GM12878 (cell line): ENCODE results near the gene GPR34. TPM values are rescaled to one million over a fixed set of nuclear protein-coding genes. Genes with fewer than 3 reads are reported as not detected.

Experiments
- ATAC-seq: fragments of 200-7000 bp; cut with Tn5 transposase; 3 replicates; pipeline ENCODE4 v1.9.1; 2020; ENCODE audit warnings: mild to moderate bottlenecking, moderate library complexity
- BruUV-seq: library from RNA; stranded (reverse); fragments of 400-500 nt; replicated peaks from 2 replicates; lab custom pipeline; 2021; lab: Mats Ljungman, UMichigan
- CTCF ChIA-PET: fragments of 300-600 bp; sonication (Branson Sonifier 250); formaldehyde crosslinking; extraction: SDS; loops from one replicate; lab custom pipeline; 2021; ENCODE audit warnings: inconsistent platforms; lab: Yijun Ruan, JAX
- POLR2A ChIA-PET: fragments of 350-600 bp; formaldehyde crosslinking; extraction: SDS; loops from one replicate; lab custom pipeline; 2021; ENCODE audit warnings: inconsistent platforms; lab: Charles Lee
- RAD21 ChIA-PET: fragments of 300-600 bp; sonication (Branson Sonifier 250); formaldehyde crosslinking; loops from one replicate; lab custom pipeline; 2023; ENCODE audit warnings: antibody characterized with exemption; ENCODE audit not compliant: unreplicated experiment; lab: Charles Lee
- SMC1A ChIA-PET: fragments of 300-600 bp; sonication (Branson Sonifier 250); formaldehyde crosslinking; loops from one replicate; lab custom pipeline; 2023; ENCODE audit not compliant: unreplicated experiment, uncharacterized antibody; lab: Charles Lee
- DNase-seq: peaks from one replicate; pipeline ENCODE4 v3.0.0-alpha.2; 2011; ENCODE audit warnings: low read depth, low spot score
- FAIRE-seq: peaks from 3 replicates; lab custom pipeline; 2011; peaks lifted over from hg19 to GRCh38; lab: Jason Lieb, UNC
- H2AFZ ChIP-seq: 2 replicates; pipeline ENCODE4 v1.6.0; 2011; ENCODE audit warnings: low read depth, low read length, control low read depth; ENCODE audit not compliant: control insufficient read depth
- H3K27ac ChIP-seq: 2 replicates; pipeline ENCODE4 v1.5.1; 2011; ENCODE audit warnings: control low read depth; ENCODE audit not compliant: control insufficient read depth, insufficient read depth
- H3K27me3 ChIP-seq, 2 experiments: replicated peaks in 1 of 2; 2 replicates each; pipeline versions ENCODE4 v1.6.0 to v1.6.1; 2011; ENCODE audit warnings: low read length in 1 of 2; ENCODE audit not compliant: control insufficient read depth in 2 of 2, insufficient read depth in 2 of 2
- H3K36me3 ChIP-seq, 2 experiments: 2 replicates each; pipeline ENCODE4 v1.5.1; 2011; ENCODE audit warnings: low read length in 1 of 2; ENCODE audit not compliant: control insufficient read depth in 2 of 2, insufficient read depth in 2 of 2
- H3K4me1 ChIP-seq: 2 replicates; pipeline ENCODE4 v1.6.1; 2011; ENCODE audit warnings: mild to moderate bottlenecking, low read length, moderate library complexity, mixed read lengths; ENCODE audit not compliant: control insufficient read depth, insufficient read depth
- H3K4me2 ChIP-seq: 2 replicates; pipeline ENCODE4 v1.6.0; 2011; ENCODE audit warnings: control low read depth; ENCODE audit not compliant: control insufficient read depth, insufficient read depth
- H3K4me3 ChIP-seq: fragments of 200-600 bp; sonication (generic); 2 replicates; pipeline ENCODE4 v1.5.1; 2016
- H3K79me2 ChIP-seq: 2 replicates; pipeline ENCODE4 v1.6.0; 2011; ENCODE audit warnings: low read length; ENCODE audit not compliant: control insufficient read depth, insufficient read depth
- H3K9ac ChIP-seq: 2 replicates; pipeline ENCODE4 v1.8.0; 2011; ENCODE audit warnings: low read length, control low read depth, mixed read lengths; ENCODE audit not compliant: control insufficient read depth, insufficient read depth
- H3K9me3 ChIP-seq: replicated peaks from 3 replicates; pipeline ENCODE4 v1.5.1; 2011; ENCODE audit warnings: mild to moderate bottlenecking, low read length; ENCODE audit not compliant: control insufficient read depth, insufficient read depth
- H4K20me1 ChIP-seq: 2 replicates; pipeline ENCODE4 v1.6.0; 2011; ENCODE audit not compliant: control insufficient read depth, insufficient read depth
- BACH1 ChIP-seq: fragments of 450-650 bp; IDR thresholded peaks from 2 replicates; pipeline ENCODE4 v1.6.1; 2017; ENCODE audit warnings: mild to moderate bottlenecking, borderline replicate concordance
- BMI1 ChIP-seq: fragments of 450-650 bp; IDR thresholded peaks from 2 replicates; pipeline ENCODE4 v1.6.1; 2016; ENCODE audit warnings: mild to moderate bottlenecking, moderate library complexity, borderline replicate concordance
- CHD1 ChIP-seq: IDR thresholded peaks from 2 replicates; pipeline ENCODE4 v1.6.1; 2012; ENCODE audit warnings: low read depth, low read length, improper control_type of control experiment
- EED ChIP-seq: sonication (generic); IDR thresholded peaks from 2 replicates; pipeline ENCODE4 v1.6.1; 2016; ENCODE audit warnings: antibody characterized with exemption, low read depth
- JUNB ChIP-seq: IDR thresholded peaks from 2 replicates; pipeline ENCODE4 v1.6.1; 2016; ENCODE audit warnings: antibody characterized with exemption, mild to moderate bottlenecking
- JUND ChIP-seq: IDR thresholded peaks from 2 replicates; pipeline ENCODE4 v1.6.1; 2012; ENCODE audit warnings: low read depth, mild to moderate bottlenecking, low read length, improper control_type of control experiment, moderate library complexity
- MEF2A ChIP-seq: IDR thresholded peaks from 2 replicates; pipeline ENCODE4 v1.6.1; 2011; ENCODE audit warnings: low read depth, mild to moderate bottlenecking, low read length, moderate library complexity; ENCODE audit not compliant: insufficient read depth
- NBN ChIP-seq: fragments of 450-650 bp; IDR thresholded peaks from 2 replicates; pipeline ENCODE4 v1.6.1; 2016
- PAX5 ChIP-seq: IDR thresholded peaks from 2 replicates; pipeline ENCODE4 v1.6.1; 2011; ENCODE audit warnings: low read depth, low read length, borderline replicate concordance
- RBBP5 ChIP-seq: fragments of 200-600 bp; sonication (generic); conservative IDR thresholded peaks from 2 replicates; pipeline ENCODE4 v1.6.1; 2016
- RELA ChIP-seq: fragments of 450-650 bp; IDR thresholded peaks from 2 replicates; pipeline ENCODE4 v1.8.0; 2014; ENCODE audit warnings: borderline replicate concordance; ENCODE audit not compliant: partially characterized antibody
- RELB ChIP-seq: fragments of 450-650 bp; IDR thresholded peaks from 2 replicates; pipeline ENCODE4 v1.6.1; 2017; ENCODE audit warnings: low read depth, mild to moderate bottlenecking, moderate library complexity
- SMARCA5 ChIP-seq: fragments of 450-650 bp; IDR thresholded peaks from 2 replicates; pipeline ENCODE4 v1.6.1; 2017; ENCODE audit warnings: mild to moderate bottlenecking
- SMC3 ChIP-seq: IDR thresholded peaks from 2 replicates; pipeline ENCODE4 v1.6.1; 2011; ENCODE audit warnings: low read length, improper control_type of control experiment, borderline replicate concordance
- TARDBP ChIP-seq: IDR thresholded peaks from 2 replicates; pipeline ENCODE4 v1.6.1; 2016; ENCODE audit warnings: borderline replicate concordance
- USF2 ChIP-seq: IDR thresholded peaks from 2 replicates; pipeline ENCODE4 v1.6.1; 2011; ENCODE audit warnings: low read depth, low read length, improper control_type of control experiment, borderline replicate concordance
- ZBED1 ChIP-seq: IDR thresholded peaks from 2 replicates; pipeline ENCODE4 v1.6.1; 2016; ENCODE audit warnings: borderline replicate concordance
- ZBTB33 ChIP-seq: fragments of 450-650 bp; IDR thresholded peaks from 2 replicates; pipeline ENCODE4 v1.6.1; 2017; ENCODE audit warnings: mild to moderate bottlenecking
- ZBTB4 ChIP-seq: fragments of 450-650 bp; formaldehyde crosslinking; IDR thresholded peaks from 2 replicates; pipeline ENCODE4 v1.4.0; 2022; ENCODE audit warnings: mild to moderate bottlenecking, moderate library complexity
- ZNF24 ChIP-seq: fragments of 450-650 bp; IDR thresholded peaks from 2 replicates; pipeline ENCODE4 v1.6.1; 2017; ENCODE audit warnings: antibody characterized with exemption, mild to moderate bottlenecking
- in situ Hi-C: fragments of 300-500 bp; cut with MboI; formaldehyde crosslinking; loops from 9 replicates; pipeline ENCODE4 v1.14.3; 2018; ENCODE audit warnings: mixed read lengths
- intact Hi-C: fragments of 100-400 bp; cut with micrococcal nuclease; formaldehyde crosslinking; loops from one replicate; pipeline ENCODE4 v1.14.2; 2022; ENCODE audit not compliant: unreplicated experiment
- polyA plus RNA-seq, 11 experiments: library from polyadenylated mRNA; depleted of rRNA in 4 of 11; unstranded in 6 of 11; stranded (reverse) in 5 of 11; fragments of >200 nt; fragmentation: Nextera tagmentation in 4 of 11; fragmentation: Illumina TruSeq in 1 of 11; extraction: Ambion mirVana in 4 of 11; extraction: Trizol in 1 of 11; gene quantifications; 1 replicate in 1 of 11; 2 replicates in 10 of 11; pipeline versions ENCODE4 v1.2.1 to v1.2.3, GENCODE V29; 2011 to 2016; ENCODE audit warnings: inconsistent platforms in 2 of 11, missing spikeins in 2 of 11, low read depth in 1 of 11
- total RNA-seq, 4 experiments: library from RNA; depleted of rRNA in 3 of 4; stranded (reverse); fragments of >200 nt in 3 of 4; fragmentation: Illumina TruSeq in 1 of 4; extraction: Trizol in 1 of 4; gene quantifications; 2 replicates each; pipeline versions ENCODE4 v1.2.1 to v1.2.3, GENCODE V29; 2013 to 2021

The GPR34 gene
- total and polyA plus RNA-seq, 10 of the 15 experiments (the other 5 are each of a cell fraction or from before 2014, with no cell fraction given), result 0.12 to 0.84 (median 0.28) TPM; not detected in 1

GRCh38 chrX:41703574-41704029 lies 14.8 kb downstream of the GPR34 start:
- no peaks in the 10 kb centered on the region for H3K36me3 ChIP-seq
- H3K9ac ChIP-seq, result no peak overlapping the region
- H3K9me3 ChIP-seq, result no peaks in the 10 kb centered on the region
- H3K4me3 ChIP-seq, result no peak overlapping the region
- no peak overlapping the region for H3K4me2 ChIP-seq
- no TSS peak for BruUV-seq
- H4K20me1 ChIP-seq, result no peaks in the 10 kb centered on the region
- SMC1A ChIA-PET, result interaction anchor here (1.0 to 1.2 kb wide), 2 partner anchors 15 to 18 kb away, joined by 3 read pairs; partner anchors contain the start of gene GPR34
- ATAC-seq (peak; percentile 60), FAIRE-seq (peak; percentile 84), DNase-seq (no peak)
- POLR2A ChIA-PET, result interaction anchor here (0.7 kb wide), 1 partner anchor 9 kb away, joined by 4 read pairs; no protein-coding TSS in a partner anchor
- H3K4me1 ChIP-seq, result peaks cover 26% of the 10 kb centered on the region
- no peaks in the 10 kb centered on the region for H3K79me2 ChIP-seq
- no peak overlapping the region for H3K27ac ChIP-seq
- no peaks in the 10 kb centered on the region for H3K27me3 ChIP-seq
- CTCF ChIA-PET, result interaction anchor here (0.6 to 1.0 kb wide), 2 partner anchors 8 to 22 kb away, joined by 3 read pairs; no protein-coding TSS in a partner anchor
- in situ Hi-C loops, result no loop called here
- H2AFZ ChIP-seq, result no peak overlapping the region
- intact Hi-C loops, result no loop called here
- RAD21 ChIA-PET, result no interaction called here
- TF ChIP-seq PAX5 (no peak), ZBTB4 (CRISPR knock-in tag) (no peak), ZBED1 (no peak), JUND (no peak), ZBTB33 (no peak), CHD1 (no peak), ZNF24 (no peak), TARDBP (no peak), USF2 (no peak), SMC3 (no peak), NBN (no peak), EED (no peak), BMI1 (peak; percentile 27; the same call in 1 of the 2 replicates), BACH1 (no peak), MEF2A (no peak), RBBP5 (no peak), JUNB (0 out of 2 replicates have a peak, but pooled peaks have one; percentile 21), SMARCA5 (no peak), RELB (0 out of 2 replicates have a peak, but pooled peaks have one; percentile 39), RELA (no peak)
